ENCODE data around the gene CHST8. TPM values are rescaled to one million over a fixed set of nuclear protein-coding genes. Genes with fewer than 3 reads are reported as not detected.

CHST8 gene
- total RNA-seq, 2 experiments from 2014 or later: not detected

- Histone ChIP-seq H3K9me3 (ENCODE audit: control insufficient read depth in 1 of 2, insufficient read depth in 1 of 2, low read length in 2 of 2) (no peaks in the 10 kb centered on the region), H3K36me3 (ENCODE audit: insufficient read depth, low read length) (no peaks in the 10 kb centered on the region), H3K27ac (ENCODE audit: low read depth in 1 of 2, low read length in 2 of 2) (no peak overlapping the region), H3K4me3 (ENCODE audit: low read length) (no peak overlapping the region), H3K27me3 (ENCODE audit: control insufficient read depth in 1 of 2, insufficient read depth in 2 of 2, low read length in 2 of 2) (no peaks in the 10 kb centered on the region), H3K4me1 (ENCODE audit: insufficient read depth, low read length) (no peaks in the 10 kb centered on the region)
- TF ChIP-seq, protein P1, sequence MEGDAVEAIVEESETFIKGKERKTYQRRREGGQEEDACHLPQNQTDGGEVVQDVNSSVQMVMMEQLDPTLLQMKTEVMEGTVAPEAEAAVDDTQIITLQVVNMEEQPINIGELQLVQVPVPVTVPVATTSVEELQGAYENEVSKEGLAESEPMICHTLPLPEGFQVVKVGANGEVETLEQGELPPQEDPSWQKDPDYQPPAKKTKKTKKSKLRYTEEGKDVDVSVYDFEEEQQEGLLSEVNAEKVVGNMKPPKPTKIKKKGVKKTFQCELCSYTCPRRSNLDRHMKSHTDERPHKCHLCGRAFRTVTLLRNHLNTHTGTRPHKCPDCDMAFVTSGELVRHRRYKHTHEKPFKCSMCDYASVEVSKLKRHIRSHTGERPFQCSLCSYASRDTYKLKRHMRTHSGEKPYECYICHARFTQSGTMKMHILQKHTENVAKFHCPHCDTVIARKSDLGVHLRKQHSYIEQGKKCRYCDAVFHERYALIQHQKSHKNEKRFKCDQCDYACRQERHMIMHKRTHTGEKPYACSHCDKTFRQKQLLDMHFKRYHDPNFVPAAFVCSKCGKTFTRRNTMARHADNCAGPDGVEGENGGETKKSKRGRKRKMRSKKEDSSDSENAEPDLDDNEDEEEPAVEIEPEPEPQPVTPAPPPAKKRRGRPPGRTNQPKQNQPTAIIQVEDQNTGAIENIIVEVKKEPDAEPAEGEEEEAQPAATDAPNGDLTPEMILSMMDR (IDR thresholded peaks at IDR 0.05): no peak
- ChIA-PET CTCF (no interaction called here), POLR2A (no interaction called here)
- ATAC-seq (ENCODE audit: poor library complexity): no peak
- Mint-ChIP-seq H3K4me1 (ENCODE audit: low read depth) (no peaks in the 10 kb centered on the region), H3K36me3 (ENCODE audit: low read depth) (no peaks in the 10 kb centered on the region), H3K9me3 (no peaks in the 10 kb centered on the region), H3K27ac (no peak overlapping the region), H3K27me3 (peaks cover 14% of the 10 kb centered on the region), H3K4me3 (no peak overlapping the region)
- intact Hi-C loops (cut with DNase I, micrococcal nuclease): no loop called here
- no peak for DNase-seq
Observed at GRCh38 chr19:33698576-33699435, 77.1 kb downstream of the CHST8 start.

- no peaks in the 10 kb centered on the region for H3K4me1 ChIP-seq (ENCODE audit: insufficient read depth, low read length)
- no peaks in the 10 kb centered on the region for H3K9me3 Mint-ChIP-seq
- H3K4me1 Mint-ChIP-seq (ENCODE audit: low read depth): no peaks in the 10 kb centered on the region
- peaks cover 14% of the 10 kb centered on the region for H3K27me3 Mint-ChIP-seq
- intact Hi-C loops (cut with DNase I, micrococcal nuclease): no loop called here
- ChIA-PET POLR2A (no interaction called here), CTCF (no interaction called here)
- ATAC-seq (ENCODE audit: poor library complexity) (no peak), DNase-seq (no peak)
- no peak overlapping the region for H3K27ac Mint-ChIP-seq
- H3K36me3 Mint-ChIP-seq (ENCODE audit: low read depth): no peaks in the 10 kb centered on the region
- H3K36me3 ChIP-seq (ENCODE audit: insufficient read depth, low read length): no peaks in the 10 kb centered on the region
- no peak overlapping the region for H3K4me3 ChIP-seq (ENCODE audit: low read length)
- no peak overlapping the region for H3K27ac ChIP-seq (ENCODE audit: low read depth in 1 of 2, low read length in 2 of 2)
- no peaks in the 10 kb centered on the region for H3K9me3 ChIP-seq (ENCODE audit: control insufficient read depth in 1 of 2, insufficient read depth in 1 of 2, low read length in 2 of 2)
- TF ChIP-seq, protein P1 (IDR thresholded peaks at IDR 0.05): no peak
- no peaks in the 10 kb centered on the region for H3K27me3 ChIP-seq (ENCODE audit: control insufficient read depth in 1 of 2, insufficient read depth in 2 of 2, low read length in 2 of 2)
- H3K4me3 Mint-ChIP-seq: no peak overlapping the region
Observed at GRCh38 chr19:33699754-33700407, 78.1 kb downstream of the CHST8 start.

DNA sequence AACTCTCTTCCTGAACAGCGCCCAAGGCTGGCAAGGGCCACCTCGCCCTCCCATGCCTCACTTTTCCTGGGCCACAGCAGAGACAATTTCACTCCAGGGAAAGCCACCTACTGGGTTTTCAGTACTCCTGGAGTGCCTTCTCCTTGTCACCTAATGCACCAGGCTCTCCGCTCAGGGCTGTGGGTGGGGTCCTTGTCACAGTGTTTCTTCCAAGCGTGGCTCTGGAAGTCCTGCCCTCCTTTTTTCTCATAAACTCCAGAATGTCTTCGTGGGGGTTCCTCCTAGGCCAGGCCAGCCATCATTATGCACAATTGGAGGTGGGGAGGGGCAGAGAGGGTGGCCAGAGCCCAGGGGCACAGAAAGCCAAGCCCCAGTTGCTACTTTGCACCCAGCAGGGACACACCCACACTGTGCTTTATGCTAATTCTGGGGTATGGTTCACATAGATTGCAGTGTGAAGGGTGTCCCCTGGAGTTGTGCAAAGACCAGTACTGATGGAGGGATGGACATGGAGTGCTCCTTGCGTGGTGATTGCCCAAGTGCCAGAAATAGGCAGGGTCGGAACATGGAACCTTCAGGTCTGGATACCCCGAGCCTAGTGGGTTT is 78.8 kb downstream of the CHST8 start:
- H3K27me3 ChIP-seq (ENCODE audit: control insufficient read depth in 1 of 2, insufficient read depth in 2 of 2, low read length in 2 of 2): no peaks in the 10 kb centered on the region
- Mint-ChIP-seq H3K36me3 (ENCODE audit: low read depth) (no peaks in the 10 kb centered on the region), H3K27me3 (peaks cover 14% of the 10 kb centered on the region), H3K9me3 (no peaks in the 10 kb centered on the region), H3K27ac (no peak overlapping the region), H3K4me3 (no peak overlapping the region), H3K4me1 (ENCODE audit: low read depth) (no peaks in the 10 kb centered on the region)
- H3K4me3 ChIP-seq (ENCODE audit: low read length): no peak overlapping the region
- ChIA-PET POLR2A (no interaction called here), CTCF (no interaction called here)
- TF ChIP-seq, protein P1 (IDR thresholded peaks at IDR 0.05): no peak
- no peak overlapping the region for H3K27ac ChIP-seq (ENCODE audit: low read depth in 1 of 2, low read length in 2 of 2)
- H3K36me3 ChIP-seq (ENCODE audit: insufficient read depth, low read length): no peaks in the 10 kb centered on the region
- DNase-seq (no peak), ATAC-seq (ENCODE audit: poor library complexity) (no peak)
- no peaks in the 10 kb centered on the region for H3K9me3 ChIP-seq (ENCODE audit: control insufficient read depth in 1 of 2, insufficient read depth in 1 of 2, low read length in 2 of 2)
- intact Hi-C loops (cut with DNase I, micrococcal nuclease): no loop called here
- no peaks in the 10 kb centered on the region for H3K4me1 ChIP-seq (ENCODE audit: insufficient read depth, low read length)

Measured in CD4-positive, alpha-beta T cell (primary cell).